ENCODE data around the gene ASIC1. TPM values are rescaled to one million over a fixed set of nuclear protein-coding genes. Genes with fewer than 3 reads are reported as not detected.

ASIC1 gene
- total RNA-seq, 1 donor: under 0.01 TPM

GRCh38 chr12:50062728-50063460, 5.5 kb downstream of the ASIC1 start:
- Histone ChIP-seq H3K27me3 (ENCODE audit: insufficient read depth, low read length) (peaks cover 10% of the 10 kb centered on the region), H3K9me3 (ENCODE audit: low read depth, low read length) (no peaks in the 10 kb centered on the region), H3K4me1 (ENCODE audit: insufficient read depth, low read length) (peaks cover 13% of the 10 kb centered on the region), H3K4me3 (ENCODE audit: low read length) (no peak overlapping the region)

GRCh38 chr12:50065726-50066310, 8.4 kb downstream of the ASIC1 start:
- Histone ChIP-seq H3K27me3 (ENCODE audit: insufficient read depth, low read length) (peaks cover 3% of the 10 kb centered on the region), H3K9me3 (ENCODE audit: low read depth, low read length) (no peaks in the 10 kb centered on the region), H3K4me1 (ENCODE audit: insufficient read depth, low read length) (peaks cover 5% of the 10 kb centered on the region), H3K4me3 (ENCODE audit: low read length) (no peak overlapping the region)

DNA sequence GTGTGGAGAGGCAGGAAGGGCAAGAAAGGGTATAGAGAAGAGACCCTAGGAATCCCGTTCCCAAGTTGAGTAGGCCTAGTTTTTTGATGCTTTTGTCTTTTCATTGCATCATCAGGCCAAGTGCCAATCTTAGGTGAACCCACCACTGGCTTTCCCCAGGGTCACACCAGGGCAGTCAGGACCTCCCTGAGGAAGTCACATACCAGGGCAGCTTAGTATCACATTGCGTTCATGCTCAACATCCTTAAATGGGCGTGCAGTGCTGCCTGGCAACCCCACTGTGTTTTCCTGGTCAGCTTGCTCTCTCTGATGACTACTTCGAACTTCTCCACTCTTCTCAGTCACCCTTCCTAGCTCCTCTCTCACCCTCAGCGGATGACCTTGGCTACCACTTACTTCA, 9.0 kb downstream of the ASIC1 start:
- Histone ChIP-seq H3K27me3 (ENCODE audit: insufficient read depth, low read length) (peaks cover under 1% of the 10 kb centered on the region), H3K4me1 (ENCODE audit: insufficient read depth, low read length) (peaks cover 5% of the 10 kb centered on the region), H3K9me3 (ENCODE audit: low read depth, low read length) (no peaks in the 10 kb centered on the region), H3K4me3 (ENCODE audit: low read length) (no peak overlapping the region)

DNA sequence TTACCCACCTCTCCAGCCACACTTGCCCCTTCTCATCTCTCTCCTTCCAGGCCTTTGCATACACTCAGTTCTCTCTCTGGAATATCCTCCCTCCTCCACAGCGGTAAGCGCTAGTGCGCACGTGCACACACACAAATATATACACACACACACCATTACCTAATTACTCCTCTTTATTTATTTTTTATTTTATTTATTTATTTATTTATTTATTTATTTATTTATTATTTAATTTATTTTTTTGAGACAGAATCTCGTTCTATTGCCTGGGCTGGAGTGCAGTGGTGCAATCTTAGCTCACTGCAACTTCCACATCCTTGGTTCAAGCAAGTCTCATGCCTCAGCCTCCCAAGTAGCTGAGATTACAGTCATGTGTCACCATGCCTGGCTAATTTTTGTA, 11.7 kb downstream of the ASIC1 start:
- Histone ChIP-seq H3K9me3 (ENCODE audit: low read depth, low read length) (no peaks in the 10 kb centered on the region), H3K27me3 (ENCODE audit: insufficient read depth, low read length) (no peaks in the 10 kb centered on the region), H3K4me1 (ENCODE audit: insufficient read depth, low read length) (peaks cover 5% of the 10 kb centered on the region), H3K4me3 (ENCODE audit: low read length) (no peak overlapping the region)

DNA sequence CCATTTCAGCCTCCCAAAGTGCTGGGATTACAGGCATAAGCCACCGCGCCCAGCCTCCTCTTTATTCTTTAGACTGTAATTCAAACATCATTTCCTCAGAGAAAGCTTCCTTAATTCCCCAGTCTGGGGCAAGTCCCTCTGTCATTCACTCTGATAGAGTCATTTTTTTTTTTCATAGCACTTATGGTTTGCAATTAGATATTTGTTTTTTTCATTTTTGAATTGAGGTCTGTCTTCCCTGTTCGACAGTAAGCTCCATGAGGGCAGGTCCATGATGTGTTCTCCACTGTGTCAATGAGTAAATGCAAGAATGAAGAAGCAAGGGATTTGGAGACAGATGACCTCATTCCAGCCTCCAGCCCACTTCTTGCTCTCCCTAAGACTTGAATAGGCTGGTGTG, 12.1 kb downstream of the ASIC1 start:
- Histone ChIP-seq H3K4me3 (ENCODE audit: low read length) (no peak overlapping the region), H3K9me3 (ENCODE audit: low read depth, low read length) (no peaks in the 10 kb centered on the region), H3K4me1 (ENCODE audit: insufficient read depth, low read length) (peaks cover 5% of the 10 kb centered on the region), H3K27me3 (ENCODE audit: insufficient read depth, low read length) (no peaks in the 10 kb centered on the region)

DNA sequence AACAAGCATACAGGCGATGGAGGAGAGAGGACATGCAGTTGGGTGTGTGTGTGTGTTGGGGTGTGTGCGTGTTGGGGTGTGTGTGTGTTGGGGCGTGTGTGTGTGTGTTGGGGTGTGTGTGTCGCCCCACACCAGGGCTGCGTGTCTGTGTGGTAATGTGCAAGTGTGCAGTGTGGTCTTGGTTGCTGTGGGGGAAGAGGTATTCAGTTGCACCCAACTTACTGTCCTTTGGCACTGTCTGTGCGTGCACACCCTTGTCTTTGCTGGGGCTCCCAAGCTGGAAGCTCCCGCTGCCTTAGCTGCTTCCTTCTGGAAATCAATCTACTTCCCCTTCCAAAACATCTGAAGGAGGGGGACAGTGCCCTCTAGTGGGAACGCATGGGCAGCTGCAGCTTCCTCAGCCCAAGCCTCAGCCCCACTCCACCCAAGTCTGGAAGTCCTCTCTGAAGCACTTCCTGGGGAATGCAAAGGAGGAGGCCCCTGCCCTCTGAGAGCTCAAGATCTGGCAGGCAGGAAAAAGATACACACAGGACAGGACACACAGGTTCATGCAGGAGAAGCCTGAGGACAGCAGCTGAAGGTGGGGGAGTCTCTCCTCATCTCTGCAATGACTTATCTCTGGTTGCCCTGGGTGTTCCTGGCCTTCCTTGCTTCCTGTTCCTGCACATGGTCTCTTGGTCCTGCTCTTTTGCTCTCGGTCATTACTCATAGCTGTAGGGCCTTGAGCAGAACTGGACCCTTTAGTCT, 13.1 kb downstream of the ASIC1 start:
- Histone ChIP-seq H3K4me1 (ENCODE audit: insufficient read depth, low read length) (peaks cover 5% of the 10 kb centered on the region), H3K9me3 (ENCODE audit: low read depth, low read length) (no peaks in the 10 kb centered on the region), H3K4me3 (ENCODE audit: low read length) (no peak overlapping the region), H3K27me3 (ENCODE audit: insufficient read depth, low read length) (no peaks in the 10 kb centered on the region)

- Histone ChIP-seq H3K9me3 (ENCODE audit: low read depth, low read length) (no peaks in the 10 kb centered on the region), H3K4me1 (ENCODE audit: insufficient read depth, low read length) (peaks cover 5% of the 10 kb centered on the region), H3K4me3 (ENCODE audit: low read length) (no peak overlapping the region), H3K27me3 (ENCODE audit: insufficient read depth, low read length) (no peaks in the 10 kb centered on the region)
These were observed 15.0 kb downstream of the ASIC1 start for GRCh38 chr12:50072198-50072907.

GRCh38 chr12:50073206-50073605, 15.8 kb downstream of the ASIC1 start:
- Histone ChIP-seq H3K4me1 (ENCODE audit: insufficient read depth, low read length) (peaks cover 5% of the 10 kb centered on the region), H3K27me3 (ENCODE audit: insufficient read depth, low read length) (no peaks in the 10 kb centered on the region), H3K9me3 (ENCODE audit: low read depth, low read length) (no peaks in the 10 kb centered on the region), H3K4me3 (ENCODE audit: low read length) (no peak overlapping the region)

DNA sequence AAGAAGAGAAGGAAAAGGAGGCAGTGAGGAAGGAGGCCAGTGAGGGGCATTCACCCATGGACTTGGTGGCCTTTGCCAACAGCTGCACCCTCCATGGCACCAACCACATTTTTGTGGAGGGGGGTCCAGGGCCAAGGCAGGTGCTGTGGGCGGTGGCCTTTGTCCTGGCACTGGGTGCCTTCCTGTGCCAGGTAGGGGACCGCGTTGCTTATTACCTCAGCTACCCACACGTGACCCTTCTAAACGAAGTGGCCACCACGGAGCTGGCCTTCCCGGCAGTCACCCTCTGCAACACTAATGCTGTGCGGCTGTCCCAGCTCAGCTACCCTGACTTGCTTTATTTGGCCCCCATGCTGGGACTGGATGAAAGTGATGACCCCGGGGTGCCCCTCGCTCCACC, 16.3 kb downstream of the ASIC1 start:
- Histone ChIP-seq H3K9me3 (ENCODE audit: low read depth, low read length) (no peaks in the 10 kb centered on the region), H3K27me3 (ENCODE audit: insufficient read depth, low read length) (no peaks in the 10 kb centered on the region), H3K4me1 (ENCODE audit: insufficient read depth, low read length) (peaks cover 5% of the 10 kb centered on the region), H3K4me3 (ENCODE audit: low read length) (no peak overlapping the region)

- Histone ChIP-seq H3K4me3 (ENCODE audit: low read length) (no peak overlapping the region), H3K4me1 (ENCODE audit: insufficient read depth, low read length) (peaks cover 3% of the 10 kb centered on the region), H3K9me3 (ENCODE audit: low read depth, low read length) (no peaks in the 10 kb centered on the region), H3K27me3 (ENCODE audit: insufficient read depth, low read length) (no peaks in the 10 kb centered on the region)
These were observed 17.8 kb downstream of the ASIC1 start for GRCh38 chr12:50074936-50075807.

GRCh38 chr12:50075808-50076170, 18.4 kb downstream of the ASIC1 start:
- Histone ChIP-seq H3K9me3 (ENCODE audit: low read depth, low read length) (no peaks in the 10 kb centered on the region), H3K4me1 (ENCODE audit: insufficient read depth, low read length) (no peaks in the 10 kb centered on the region), H3K4me3 (ENCODE audit: low read length) (no peak overlapping the region), H3K27me3 (ENCODE audit: insufficient read depth, low read length) (no peaks in the 10 kb centered on the region)

GRCh38 chr12:50077099-50077498, 19.7 kb downstream of the ASIC1 start:
- no peaks in the 10 kb centered on the region for H3K4me1 ChIP-seq (ENCODE audit: insufficient read depth, low read length)
- no peaks in the 10 kb centered on the region for H3K9me3 ChIP-seq (ENCODE audit: low read depth, low read length)
- no peaks in the 10 kb centered on the region for H3K27me3 ChIP-seq (ENCODE audit: insufficient read depth, low read length)
- no peak overlapping the region for H3K4me3 ChIP-seq (ENCODE audit: low read length)

GRCh38 chr12:50078281-50078680, 20.9 kb downstream of the ASIC1 start:
- Histone ChIP-seq H3K27me3 (ENCODE audit: insufficient read depth, low read length) (no peaks in the 10 kb centered on the region), H3K4me3 (ENCODE audit: low read length) (no peak overlapping the region), H3K4me1 (ENCODE audit: insufficient read depth, low read length) (no peaks in the 10 kb centered on the region), H3K9me3 (ENCODE audit: low read depth, low read length) (no peaks in the 10 kb centered on the region)

DNA sequence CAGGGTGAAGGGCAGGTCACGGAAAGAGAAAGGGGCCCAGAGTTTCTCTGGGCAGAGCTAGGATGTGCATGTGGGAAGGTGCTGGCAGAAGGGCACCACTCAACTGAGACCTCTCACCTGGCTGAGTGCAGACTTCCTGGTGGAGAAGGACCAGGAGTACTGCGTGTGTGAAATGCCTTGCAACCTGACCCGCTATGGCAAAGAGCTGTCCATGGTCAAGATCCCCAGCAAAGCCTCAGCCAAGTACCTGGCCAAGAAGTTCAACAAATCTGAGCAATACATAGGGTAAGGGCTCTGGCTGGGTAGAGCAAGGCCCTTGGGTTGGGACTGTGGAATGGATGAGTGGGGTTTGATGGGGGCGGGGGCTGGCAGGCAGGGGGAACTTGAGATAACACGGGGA, 22.4 kb downstream of the ASIC1 start:
- Histone ChIP-seq H3K27me3 (ENCODE audit: insufficient read depth, low read length) (no peaks in the 10 kb centered on the region), H3K4me3 (ENCODE audit: low read length) (no peak overlapping the region), H3K4me1 (ENCODE audit: insufficient read depth, low read length) (peaks cover 7% of the 10 kb centered on the region), H3K9me3 (ENCODE audit: low read depth, low read length) (no peaks in the 10 kb centered on the region)
